ENCODE data around the gene MYD88.

The MYD88 gene

GRCh38 chr3:38173834-38174418, 35.5 kb downstream of the MYD88 start:
- no peaks in the 10 kb centered on the region for H3K27me3 ChIP-seq (ENCODE audit: insufficient read depth, low read length)
- H3K4me1 ChIP-seq (ENCODE audit: insufficient read depth, low read length): peaks cover 24% of the 10 kb centered on the region
- H3K9me3 ChIP-seq (ENCODE audit: insufficient read depth, low read depth, low read length): no peaks in the 10 kb centered on the region
- 90% methylated on average over 5 of the region's 5 CpGs for WGBS
- H3K9ac ChIP-seq (ENCODE audit: low read depth, low read length): no peak overlapping the region
- H3K4me3 ChIP-seq (ENCODE audit: low read length): no peak overlapping the region
- no peaks in the 10 kb centered on the region for H3K36me3 ChIP-seq (ENCODE audit: insufficient read depth, low read length)
- H3K27ac ChIP-seq (ENCODE audit: low read depth, low read length): no peak overlapping the region

GRCh38 chr3:38177181-38177580, 38.7 kb downstream of the MYD88 start:
- Histone ChIP-seq H3K36me3 (ENCODE audit: insufficient read depth, low read length) (no peaks in the 10 kb centered on the region), H3K4me1 (ENCODE audit: insufficient read depth, low read length) (peaks cover 23% of the 10 kb centered on the region), H3K27me3 (ENCODE audit: insufficient read depth, low read length) (no peaks in the 10 kb centered on the region), H3K4me3 (ENCODE audit: low read length) (no peak overlapping the region), H3K9ac (ENCODE audit: low read depth, low read length) (no peak overlapping the region), H3K27ac (ENCODE audit: low read depth, low read length) (no peak overlapping the region), H3K9me3 (ENCODE audit: insufficient read depth, low read depth, low read length) (no peaks in the 10 kb centered on the region)
- WGBS: 76% methylated on average over 2 of the region's 2 CpGs

GRCh38 chr3:38186781-38187180, 48.3 kb downstream of the MYD88 start:
- Histone ChIP-seq H3K36me3 (ENCODE audit: insufficient read depth, low read length) (peaks cover 75% of the 10 kb centered on the region), H3K4me1 (ENCODE audit: insufficient read depth, low read length) (no peaks in the 10 kb centered on the region)
- WGBS: 100% methylated on average over 1 of the region's 1 CpG

GRCh38 chr3:38190481-38190881, 52.0 kb downstream of the MYD88 start:
- Histone ChIP-seq H3K4me3 (ENCODE audit: low read length) (no peak overlapping the region), H3K4me1 (ENCODE audit: insufficient read depth, low read length) (no peaks in the 10 kb centered on the region), H3K36me3 (ENCODE audit: insufficient read depth, low read length) (peaks cover 73% of the 10 kb centered on the region), H3K9me3 (ENCODE audit: insufficient read depth, low read depth, low read length) (no peaks in the 10 kb centered on the region), H3K27me3 (ENCODE audit: insufficient read depth, low read length) (no peaks in the 10 kb centered on the region), H3K9ac (ENCODE audit: low read depth, low read length) (no peak overlapping the region), H3K27ac (ENCODE audit: low read depth, low read length) (no peak overlapping the region)

More at GRCh38 chr3:38186781-38187180, 48.3 kb downstream of the MYD88 start:
- Histone ChIP-seq H3K27me3 (ENCODE audit: insufficient read depth, low read length) (no peaks in the 10 kb centered on the region), H3K27ac (ENCODE audit: low read depth, low read length) (no peak overlapping the region), H3K4me3 (ENCODE audit: low read length) (no peak overlapping the region), H3K9me3 (ENCODE audit: insufficient read depth, low read depth, low read length) (no peaks in the 10 kb centered on the region), H3K9ac (ENCODE audit: low read depth, low read length) (no peak overlapping the region)

All from HUES64 (cell line).